ENCODE data around the gene WSCD1.
A peak's percentile ranks its signal among the peaks of the same experiment; 100 is the strongest.

The WSCD1 gene

DNA sequence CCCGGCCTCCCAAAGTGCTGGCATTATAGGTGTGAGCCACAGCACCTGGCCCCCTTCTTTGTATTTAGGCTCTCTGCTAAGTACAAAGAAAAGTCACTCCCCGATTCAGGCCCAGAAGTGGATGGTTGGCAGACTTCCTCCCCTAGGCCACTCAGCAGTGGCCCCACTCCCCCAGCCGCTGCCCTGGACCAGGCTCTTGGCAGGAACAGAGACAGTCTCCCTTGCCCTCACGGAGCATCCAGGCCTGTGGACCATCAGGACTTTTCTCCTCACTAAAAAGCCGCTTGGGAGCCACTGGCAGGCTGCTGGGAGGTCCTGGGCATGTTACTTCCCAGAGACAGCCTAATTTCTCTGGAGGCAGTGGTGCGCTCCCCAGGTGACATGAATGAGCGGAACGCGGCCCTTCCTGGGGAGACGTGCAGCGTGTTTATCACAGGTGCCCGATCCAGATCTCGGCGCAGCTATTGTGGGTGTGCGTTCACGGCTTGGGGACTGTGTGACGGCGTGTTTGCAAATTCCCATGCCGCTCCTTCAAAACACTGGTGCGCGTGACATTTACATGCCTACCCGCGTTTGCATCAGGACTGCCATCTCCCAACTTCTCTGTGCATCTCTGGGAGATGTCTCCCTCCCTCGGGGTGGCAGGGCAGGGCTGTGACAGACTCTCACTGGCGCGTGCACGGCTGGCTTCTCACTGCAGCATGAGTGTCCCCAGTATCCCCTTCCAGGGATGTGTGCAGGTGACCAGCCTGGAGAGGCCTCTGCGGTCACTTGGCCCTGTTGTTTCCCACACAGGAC lies 16.6 kb downstream of the WSCD1 start:
- no peak for DNase-seq

DNA sequence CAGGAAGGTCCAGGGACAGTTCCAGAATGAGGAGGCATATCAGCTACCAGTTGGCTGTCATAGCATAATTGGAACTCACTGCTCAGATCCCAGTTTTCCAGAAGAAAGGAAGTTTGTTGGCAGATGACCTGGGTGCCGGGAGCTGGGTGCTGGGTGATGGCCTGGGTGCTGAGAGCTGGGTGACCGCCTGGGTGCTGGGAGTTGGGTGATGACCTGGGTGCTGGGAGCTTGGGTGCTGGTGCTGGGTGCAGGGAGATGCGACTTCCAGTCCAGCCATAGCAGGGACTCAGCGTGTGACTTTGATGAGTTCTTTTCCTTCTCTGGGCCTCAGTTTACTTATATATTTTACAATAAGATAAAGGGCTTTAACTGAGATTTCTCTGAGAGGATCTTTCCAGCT lies 18.0 kb downstream of the WSCD1 start:
- no peak for DNase-seq

DNA sequence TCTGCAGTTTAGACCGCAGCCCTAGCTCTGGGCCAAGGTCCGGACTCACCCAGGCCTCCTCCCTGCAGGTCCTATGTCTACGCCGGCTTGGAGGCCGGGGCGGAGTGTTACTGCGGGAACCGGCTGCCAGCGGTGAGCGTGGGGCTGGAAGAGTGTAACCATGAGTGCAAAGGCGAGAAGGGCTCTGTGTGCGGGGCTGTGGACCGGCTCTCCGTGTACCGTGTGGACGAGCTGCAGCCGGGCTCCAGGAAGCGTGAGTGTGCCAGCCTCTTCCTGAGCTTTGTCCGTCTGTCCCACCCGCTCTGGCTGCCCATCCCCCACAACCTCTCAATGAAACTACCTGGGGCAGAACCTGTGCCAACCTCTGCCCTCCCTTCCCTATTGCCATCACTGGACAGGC lies 20.1 kb downstream of the WSCD1 start:
- DNase-seq = no peak

DNA sequence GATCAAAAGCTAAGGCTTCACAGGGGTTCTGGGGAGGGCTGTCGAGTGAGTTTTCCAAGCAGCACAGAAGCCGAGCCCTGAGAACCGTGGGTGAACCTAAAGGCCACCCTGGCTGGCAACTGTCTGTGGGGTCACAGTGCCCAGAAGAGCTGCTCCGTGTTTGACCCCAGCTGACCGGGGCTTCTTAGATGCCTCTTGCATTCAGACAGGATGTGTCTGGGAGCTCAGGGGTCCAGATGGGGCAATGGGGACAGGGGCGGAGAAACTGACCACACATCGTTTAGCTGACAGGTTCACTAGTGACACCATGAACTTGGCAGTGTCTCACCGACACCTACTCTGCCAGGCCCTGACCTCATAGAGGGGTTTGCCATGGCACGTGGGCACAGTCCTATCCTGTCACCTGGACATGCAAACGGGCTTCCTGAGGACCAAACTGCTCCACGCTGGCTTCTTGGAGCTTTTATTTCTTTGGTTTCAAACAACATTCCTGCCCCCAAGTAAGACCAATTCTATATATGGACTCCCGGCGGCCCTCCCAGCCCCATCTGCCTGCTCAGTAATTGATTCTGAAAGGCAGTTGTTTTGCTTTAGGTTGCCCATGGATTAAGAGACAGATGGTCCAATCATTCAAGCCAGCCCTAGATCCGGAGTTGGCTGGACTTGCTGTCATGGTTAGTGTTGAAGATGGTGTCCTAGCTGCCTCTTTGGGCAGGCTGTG lies 22.2 kb downstream of the WSCD1 start:
- no peak for DNase-seq

DNA sequence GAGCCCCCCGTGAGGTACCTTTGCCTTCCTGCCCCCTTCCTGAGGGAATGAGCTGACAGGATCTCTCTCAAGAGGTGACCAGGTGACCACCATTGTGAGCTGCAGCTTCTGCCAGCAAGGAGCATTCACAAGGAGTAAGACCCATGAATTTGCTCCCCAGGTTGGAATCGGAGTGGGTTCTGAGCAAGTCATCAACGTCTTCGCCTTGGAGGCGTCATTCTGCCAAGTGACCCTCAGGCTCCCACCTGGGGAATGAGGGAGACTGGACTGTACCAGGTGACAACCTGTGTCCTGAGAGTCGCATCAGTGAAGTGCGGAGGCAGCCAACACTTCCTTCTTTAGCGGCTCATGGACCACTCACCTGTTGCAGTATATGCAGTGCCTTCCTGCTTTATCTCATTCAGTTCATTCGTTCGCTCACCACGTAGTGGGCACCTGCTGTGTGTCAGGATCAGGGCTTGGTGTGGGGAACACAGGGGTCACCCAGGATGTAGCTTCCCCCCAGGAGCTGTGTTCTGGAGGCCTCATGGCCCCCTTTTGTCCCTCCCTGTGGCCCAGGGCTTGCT lies 22.8 kb downstream of the WSCD1 start:
- no peak for DNase-seq

DNA sequence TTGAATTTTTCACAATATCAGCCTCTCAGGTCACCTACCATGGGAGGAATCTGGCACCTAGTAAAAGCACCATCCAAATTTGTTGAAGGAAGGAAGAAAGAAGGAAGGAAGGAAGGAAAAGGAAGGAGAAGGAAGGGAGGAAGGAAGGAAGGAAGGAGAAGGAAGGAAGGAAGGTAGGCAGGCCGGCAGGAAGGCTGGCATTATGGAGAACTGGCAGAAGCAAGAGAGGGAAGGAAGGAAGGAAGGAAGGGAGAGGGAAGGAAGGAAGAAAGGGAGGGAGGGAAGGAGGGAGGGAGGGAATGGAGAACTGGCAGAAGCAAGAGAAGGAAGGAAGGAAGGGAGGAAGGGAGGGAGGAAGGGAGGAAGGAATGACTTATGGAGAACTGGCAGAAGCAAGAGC lies 24.3 kb downstream of the WSCD1 start:
- DNase-seq = no peak

DNA sequence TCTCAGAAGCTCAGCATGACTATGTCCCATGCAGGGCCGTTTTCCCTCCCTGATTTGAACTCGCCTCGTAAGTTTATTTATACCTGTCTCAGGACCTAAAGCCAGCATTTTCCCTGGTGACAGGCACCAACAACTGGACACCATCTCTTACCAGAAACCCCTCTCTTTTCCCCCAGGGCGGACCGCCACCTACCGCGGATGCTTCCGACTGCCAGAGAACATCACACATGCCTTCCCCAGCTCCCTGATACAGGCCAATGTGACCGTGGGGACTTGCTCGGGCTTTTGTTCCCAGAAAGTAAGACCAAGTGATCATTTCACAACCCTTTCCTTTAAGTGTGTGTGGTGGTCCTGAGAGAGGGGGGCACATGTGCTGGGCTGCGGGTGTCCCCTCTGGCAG lies 24.7 kb downstream of the WSCD1 start:
- no peak for DNase-seq

DNA sequence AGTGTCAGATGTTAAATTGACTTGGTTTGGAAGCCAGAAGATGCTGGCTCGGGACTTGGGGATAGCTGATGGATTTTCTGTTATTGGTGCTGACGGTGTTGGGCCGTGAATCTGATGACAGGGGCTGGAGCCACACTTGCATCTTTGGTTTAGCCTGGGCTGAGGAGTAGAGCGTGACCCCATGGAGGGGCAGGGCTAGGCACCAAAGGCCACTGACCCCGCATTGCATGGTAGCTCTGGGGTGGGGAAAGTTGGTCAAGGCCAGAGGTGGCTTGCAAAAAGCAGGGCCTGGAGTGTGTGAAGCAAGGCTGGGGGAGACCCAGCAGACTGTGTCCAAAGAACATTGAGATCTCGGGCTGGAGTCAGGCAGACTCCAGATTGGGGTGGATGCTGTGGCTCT lies 25.3 kb downstream of the WSCD1 start:
- no peak for DNase-seq

DNA sequence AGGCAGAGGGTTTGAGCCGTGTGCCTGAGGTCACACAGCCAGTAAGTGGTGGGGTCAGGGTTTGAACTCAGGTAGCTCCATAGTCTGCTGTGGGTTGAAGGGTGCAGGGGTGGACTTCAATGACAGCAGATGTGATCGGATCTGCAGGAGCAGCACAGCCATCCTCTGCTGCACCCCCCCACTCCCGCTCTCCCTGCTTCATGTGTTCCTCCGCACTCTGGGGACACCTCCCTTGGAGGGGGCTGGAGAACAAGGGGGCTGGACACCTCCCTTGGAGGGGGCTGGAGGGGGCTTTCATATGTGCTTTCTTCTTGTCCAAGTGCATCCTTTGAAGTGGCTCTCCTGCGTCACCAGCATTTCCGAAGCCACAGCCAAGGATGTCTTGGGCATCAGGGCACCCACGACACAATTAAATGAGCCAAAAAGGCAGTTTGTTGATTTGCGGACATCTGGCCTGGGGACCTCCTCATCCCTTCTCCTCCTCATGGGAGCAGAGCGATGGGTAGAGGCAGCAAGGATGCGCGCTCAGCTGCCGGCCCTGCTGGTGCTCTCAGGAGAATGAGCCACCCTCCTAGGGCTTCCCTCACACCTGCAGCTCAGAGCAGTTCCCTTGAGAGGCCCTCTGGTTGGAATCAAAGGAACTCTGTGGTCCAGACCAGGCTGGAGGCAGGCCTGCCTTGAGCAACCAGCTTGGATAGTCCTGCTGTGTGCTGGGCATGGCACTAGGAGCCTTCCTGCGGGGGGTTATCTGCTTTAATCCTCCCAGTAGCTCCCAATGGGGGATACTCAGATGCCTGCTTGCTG lies 26.2 kb downstream of the WSCD1 start:
- no peak for DNase-seq

DNA sequence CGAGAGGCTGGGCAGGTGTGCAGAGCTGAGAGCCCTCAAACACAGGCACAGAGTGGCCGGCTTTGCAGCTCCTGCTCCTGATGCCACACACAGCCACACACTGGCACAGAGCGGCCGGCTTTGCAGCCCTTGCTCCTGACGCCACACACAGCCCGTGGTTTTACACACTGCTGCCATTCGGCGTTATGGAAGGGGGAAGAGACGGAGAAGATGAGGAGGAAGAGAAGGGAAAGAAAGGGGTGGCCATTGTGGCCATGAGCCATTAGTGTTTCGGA lies 26.8 kb downstream of the WSCD1 start:
- no peak for DNase-seq

DNA sequence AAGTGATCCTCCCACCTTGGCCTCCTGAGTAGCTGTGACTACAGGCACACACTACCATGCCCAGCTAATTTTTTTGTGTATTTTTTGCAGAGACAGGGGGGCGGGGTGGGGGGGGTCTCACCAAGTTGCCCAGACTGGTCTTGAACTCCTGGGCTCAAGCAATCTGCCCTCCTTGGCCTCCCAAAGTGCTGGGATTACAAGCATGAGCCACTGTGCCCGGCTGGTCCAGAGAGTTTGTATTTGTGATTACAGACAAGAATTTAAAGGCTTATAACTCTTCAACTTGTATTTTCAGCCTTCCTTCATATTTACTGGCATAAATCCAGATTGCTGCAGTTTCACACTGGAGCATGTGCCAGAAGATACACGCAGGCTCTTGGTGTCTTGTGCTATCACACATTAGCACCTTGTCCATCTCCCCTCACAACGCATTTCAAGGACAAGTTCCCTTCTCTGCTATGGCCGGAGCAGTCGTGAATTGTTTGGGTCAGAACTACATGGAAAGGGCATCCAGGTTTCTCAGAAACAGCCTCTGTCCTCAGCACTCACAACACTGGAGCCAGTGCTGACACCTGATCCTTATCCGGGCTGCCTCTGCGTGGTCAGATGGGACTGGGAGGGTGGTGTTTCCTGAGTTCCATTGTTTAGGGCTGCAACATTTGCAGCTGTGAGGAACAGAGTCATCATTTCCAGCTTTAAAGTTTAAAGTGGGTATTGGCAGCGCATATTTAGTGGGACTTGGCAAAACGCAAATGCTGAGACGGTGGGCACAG lies 28.1 kb downstream of the WSCD1 start:
- no peak for DNase-seq

DNA sequence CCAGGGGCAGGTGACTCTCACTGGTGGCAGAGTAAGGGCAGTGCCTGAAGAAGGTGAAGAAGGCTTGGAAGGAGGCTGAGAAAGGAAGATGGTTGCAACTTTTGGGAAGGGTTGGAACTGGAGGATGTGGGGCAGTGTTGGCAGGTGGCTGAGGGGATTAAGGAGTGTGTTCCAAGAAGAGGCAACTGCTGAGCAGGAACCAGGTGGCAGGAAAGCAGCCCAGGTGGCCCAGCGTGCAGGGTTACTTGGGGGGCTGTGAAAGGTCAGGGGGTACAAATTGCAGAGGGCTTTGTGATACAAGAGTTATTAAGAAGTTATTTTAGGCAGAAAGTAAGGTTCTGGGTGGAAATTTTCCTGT lies 28.6 kb downstream of the WSCD1 start:
- no peak for DNase-seq

DNA sequence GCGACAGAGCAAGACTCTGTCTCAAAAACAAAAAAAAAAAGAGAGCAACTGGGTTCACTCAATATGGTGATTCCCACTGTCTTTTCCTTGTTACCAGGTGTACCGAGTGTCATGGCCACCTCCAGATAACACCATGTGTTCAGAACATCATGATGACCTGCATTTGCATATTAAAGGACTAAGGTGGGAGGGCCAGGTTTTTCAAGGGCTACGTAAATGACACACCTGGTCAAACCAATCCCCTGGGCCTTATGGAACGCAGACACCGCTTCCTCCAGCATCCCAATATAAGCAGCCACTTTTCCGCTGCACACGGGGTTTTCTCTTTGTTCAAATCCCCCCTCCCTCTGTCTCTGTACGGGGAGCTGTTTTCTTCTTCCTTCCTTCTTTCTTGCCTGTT lies 29.3 kb downstream of the WSCD1 start:
- no peak for DNase-seq

DNA sequence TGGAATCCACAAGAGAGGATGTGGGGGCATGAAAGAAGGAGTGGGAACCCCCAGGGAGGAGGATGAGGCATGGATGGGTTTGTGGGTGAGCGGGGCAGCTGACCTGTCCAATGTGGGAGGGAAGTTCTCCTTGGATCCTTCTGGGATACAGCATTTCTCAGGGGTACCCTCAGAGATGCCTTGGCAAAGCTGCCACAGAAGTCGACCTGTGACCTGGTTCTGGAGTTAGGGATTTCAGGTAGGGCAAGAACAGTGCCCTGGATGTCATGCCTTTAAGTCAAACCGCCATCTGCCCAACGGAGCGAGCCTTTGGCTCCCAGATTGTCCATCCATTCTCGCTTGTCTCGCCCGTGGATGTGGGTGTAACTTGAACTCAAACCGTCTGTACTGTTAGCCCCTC lies 30.0 kb downstream of the WSCD1 start:
- no peak for DNase-seq

DNA sequence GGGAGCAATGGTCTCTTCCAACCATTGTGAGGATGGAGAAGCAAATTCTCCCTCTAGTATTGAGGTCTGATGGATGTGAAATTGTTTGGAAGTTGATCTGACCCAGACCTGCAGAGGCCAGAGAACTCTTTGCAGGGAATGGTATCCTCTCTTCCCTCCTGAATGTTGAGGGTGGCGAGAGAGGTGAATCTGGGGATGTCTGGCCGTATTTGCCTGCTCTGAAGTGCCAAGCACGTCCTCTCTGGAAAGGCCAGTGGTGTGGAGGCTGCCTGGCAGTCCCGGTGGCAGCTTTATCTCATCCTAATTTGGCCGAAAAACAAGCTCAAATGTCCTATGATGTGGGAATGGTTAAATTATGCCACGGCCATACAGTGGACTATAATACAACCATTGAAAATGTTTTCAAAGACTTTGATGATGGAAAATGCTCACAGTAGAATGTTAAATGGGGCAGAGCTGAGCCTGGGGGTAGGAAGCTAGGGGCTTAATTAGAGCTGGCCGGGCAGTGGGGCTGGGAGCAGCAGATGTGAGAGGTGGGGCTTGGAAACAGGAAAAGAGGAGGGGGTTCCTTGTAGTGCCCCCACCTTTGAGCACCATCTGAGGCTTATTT lies 30.8 kb downstream of the WSCD1 start:
- no peak for DNase-seq

DNA sequence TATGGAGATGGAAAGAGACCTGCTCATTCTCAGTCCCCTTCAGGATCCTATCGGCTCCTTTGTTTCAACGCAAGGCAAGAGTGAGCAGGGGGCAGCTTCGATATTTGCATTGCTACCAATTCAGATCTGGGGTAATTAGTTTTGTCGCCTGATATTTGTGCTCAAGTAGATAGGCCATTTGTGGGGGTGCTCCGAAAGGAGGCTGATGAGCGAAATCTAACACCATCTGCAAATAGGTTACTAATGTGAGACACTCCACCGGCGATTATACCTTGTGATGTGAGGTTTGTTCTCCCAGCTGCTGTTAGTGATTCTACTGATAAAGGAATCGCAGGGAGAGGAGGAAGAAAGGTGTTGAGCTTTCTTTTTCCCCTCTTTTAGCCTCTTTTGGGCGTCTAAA lies 31.5 kb downstream of the WSCD1 start:
- DNase-seq = no peak

DNA sequence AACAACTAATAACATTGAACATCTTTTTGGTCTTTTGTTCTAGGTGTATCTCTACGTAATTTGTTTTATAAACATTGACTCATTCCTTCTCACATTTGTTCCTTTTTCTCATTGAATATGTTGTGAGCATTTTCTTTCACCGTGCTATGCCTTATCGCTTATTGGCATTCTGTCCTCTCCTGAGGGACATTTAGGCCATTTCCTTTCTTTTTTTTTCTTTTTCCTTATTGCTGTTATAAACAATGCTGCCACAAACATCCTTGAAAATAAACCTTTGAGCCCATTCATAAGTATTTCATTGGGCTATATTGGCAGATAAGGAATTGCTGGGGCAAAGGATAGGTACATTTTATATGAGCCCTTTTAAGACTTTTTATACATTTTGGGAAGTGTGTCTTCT lies 32.4 kb downstream of the WSCD1 start:
- DNase-seq = no peak

DNA sequence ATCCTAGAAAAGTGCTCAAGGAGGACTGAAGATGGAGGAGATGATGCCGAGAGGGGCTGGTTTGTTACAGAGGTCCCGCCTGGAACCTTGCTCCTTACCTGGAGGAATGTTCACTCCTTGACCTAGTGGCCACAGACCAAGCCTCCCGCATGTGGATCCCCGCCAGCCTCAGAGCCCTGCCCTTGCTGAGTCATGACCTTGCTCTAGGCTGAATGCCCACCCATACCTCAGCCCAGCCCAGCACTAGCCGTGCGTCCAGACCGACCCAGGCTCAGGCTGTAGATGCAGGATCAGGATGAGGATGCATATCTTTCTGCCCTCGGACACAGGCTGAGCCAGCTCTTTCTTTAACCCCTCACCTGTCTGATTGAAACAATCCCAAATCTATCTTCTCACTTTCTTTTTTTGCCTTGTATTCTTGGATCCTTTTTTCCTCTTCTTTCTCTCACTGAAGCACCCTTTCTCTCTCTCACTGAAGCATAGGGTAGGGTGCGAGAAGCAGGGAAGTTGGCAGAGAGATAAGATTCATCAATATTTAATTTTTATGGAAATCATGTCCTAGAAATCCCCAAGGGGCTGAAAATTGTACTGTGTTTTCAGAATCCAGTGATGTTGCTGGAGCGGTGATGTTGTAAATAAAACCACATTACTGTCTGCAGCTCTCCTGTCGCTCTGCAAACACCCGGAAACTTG lies 34.9 kb downstream of the WSCD1 start:
- DNase-seq = peak; percentile 19

DNA sequence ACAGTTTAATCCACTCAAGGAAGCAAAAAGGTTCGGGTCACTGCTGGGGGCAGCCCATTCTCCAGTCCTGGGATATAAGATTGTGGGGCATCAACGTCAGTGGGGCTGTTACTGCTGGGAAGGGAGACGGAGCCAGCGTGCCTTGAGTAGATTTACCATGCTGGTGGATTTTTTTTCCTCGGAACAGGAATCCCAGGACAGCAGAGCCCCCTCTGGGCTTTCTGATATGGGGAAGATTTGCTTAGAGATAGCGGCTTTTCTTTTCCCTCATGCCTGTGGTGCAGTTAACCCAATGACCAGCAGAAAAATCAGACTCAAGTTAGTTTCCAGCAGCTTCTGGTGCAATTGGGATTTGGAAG lies 35.4 kb downstream of the WSCD1 start:
- peak; percentile 27 for DNase-seq

DNA sequence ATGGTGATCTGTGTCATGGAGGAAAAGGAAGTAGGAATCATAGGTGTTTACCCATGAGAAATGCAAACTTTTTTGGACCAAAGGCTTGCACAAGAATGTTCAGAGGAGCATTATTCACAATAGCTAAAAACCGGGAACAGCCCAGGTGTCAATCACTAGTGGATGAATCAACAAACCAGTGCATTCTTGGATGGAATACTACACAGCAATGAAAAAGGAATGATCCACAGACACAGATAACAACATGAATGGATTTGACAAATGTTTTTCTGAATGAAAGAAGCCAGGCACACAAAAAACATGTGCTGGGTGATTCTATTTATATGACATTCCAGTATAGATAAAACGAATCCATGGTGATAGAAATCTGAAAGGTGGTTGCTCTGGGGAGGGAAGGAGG lies 36.0 kb downstream of the WSCD1 start:
- no peak for DNase-seq

DNA sequence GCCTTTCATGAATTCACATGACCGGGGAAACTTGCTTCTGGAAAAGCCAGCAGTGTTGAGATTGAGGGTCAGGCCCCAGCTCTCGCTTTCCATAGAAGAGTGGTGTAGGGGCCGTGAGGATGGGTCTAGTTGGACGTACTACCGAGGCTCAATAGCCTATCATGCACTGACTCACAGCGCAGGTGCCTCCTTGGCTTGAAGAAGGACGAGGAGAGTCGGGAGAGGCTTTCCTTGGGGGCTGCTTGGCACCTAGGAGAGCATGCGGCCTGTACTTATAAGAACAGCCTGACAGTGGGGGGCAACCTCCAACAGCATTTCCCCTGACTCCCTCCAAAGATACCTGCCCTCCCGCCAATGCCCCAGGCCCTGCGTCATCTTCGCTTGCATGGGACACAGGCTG lies 37.6 kb downstream of the WSCD1 start:
- DNase-seq = no peak

DNA sequence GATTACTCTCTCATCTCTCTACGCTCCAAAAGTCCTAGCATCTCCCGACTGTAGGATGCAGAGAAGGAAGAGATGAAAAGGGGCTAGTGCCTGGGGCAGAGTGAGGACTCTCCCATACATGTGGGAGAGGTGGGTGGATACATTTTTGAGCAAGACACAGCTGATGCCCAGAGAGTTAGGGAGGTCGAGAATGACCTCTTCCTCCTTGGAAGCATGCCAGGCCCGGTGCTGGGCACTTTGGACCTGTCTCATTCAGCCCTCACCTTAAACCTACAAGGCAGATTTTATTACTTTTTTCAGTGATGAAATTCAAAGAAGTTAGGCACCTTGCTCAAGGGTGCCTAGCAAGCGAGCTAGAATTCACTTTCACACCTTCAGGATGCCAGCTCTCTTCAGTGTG lies 38.2 kb downstream of the WSCD1 start:
- no peak for DNase-seq

Measured in retina (tissue), 1 donor.